ENCODE data around the gene MFNG. TPM values are rescaled to one million over a fixed set of nuclear protein-coding genes. Genes with fewer than 3 reads are reported as not detected.

The MFNG gene
- total and polyA plus RNA-seq, 2 donors (not counting 1 experiment from before 2014, with no cell fraction given), result 95.9 to 125 TPM

DNA sequence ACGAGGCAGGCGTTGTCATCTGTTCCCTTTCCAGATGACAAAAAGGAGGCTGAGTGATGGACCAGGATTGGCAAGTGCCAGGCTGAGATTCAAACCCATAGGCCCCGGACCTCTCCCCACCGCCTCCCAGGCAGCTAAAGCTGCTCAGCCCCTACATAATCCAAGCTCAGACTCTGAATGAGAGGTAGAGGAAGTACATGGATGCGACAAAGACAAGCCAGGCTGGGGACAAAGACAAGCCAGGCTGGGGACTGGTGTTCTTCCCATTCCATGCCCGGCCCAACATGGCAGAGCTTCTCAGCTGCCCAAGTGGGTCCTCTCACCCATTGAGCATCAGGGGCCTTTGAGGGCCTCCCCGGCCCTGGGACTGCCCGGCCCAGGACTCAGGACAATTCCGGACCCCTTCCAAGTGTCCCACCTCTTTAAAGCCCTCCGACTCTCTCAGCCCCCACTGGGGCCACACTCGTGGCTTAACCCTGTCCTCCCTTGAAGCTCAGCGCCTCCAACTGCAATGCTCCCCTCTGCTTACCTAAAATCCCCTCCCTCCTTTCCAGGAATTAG, 4.8 kb downstream of the MFNG start:
- Histone ChIP-seq H3K27me3 (replicated peaks in 1 of 4; ENCODE audit: control extremely low read depth in 1 of 4, control insufficient read depth in 3 of 4, insufficient read depth in 4 of 4, low read length in 3 of 4) (no peaks in the 10 kb centered on the region), H3K4me3 (ENCODE audit: control extremely low read depth in 1 of 5, extremely low read depth in 1 of 5, insufficient read depth in 1 of 5, low read depth in 2 of 5, low read length in 4 of 5) (no peak overlapping the region), H3K27ac (ENCODE audit: low read length in 2 of 2) (no peak overlapping the region), H3K4me2 (replicated peaks; ENCODE audit: low read depth, low read length, poor library complexity, severe bottlenecking) (no peak overlapping the region), H3K36me3 (replicated peaks in 1 of 2; ENCODE audit: control extremely low read depth in 1 of 2, control insufficient read depth in 1 of 2, extremely low read depth in 1 of 2, insufficient read depth in 2 of 2, low read length in 1 of 2) (peaks cover 3 to 57% of the 10 kb centered on the region in 2 experiments), H3K9ac (ENCODE audit: low read length) (no peak overlapping the region), H2AFZ (ENCODE audit: insufficient read depth, low read depth, low read length, poor library complexity, severe bottlenecking) (no peak overlapping the region), H3K79me2 (ENCODE audit: control insufficient read depth, insufficient read depth, low read length) (peaks cover 67% of the 10 kb centered on the region), H4K20me1 (ENCODE audit: control insufficient read depth, insufficient read depth, low read length, poor library complexity, severe bottlenecking) (peaks cover 76% of the 10 kb centered on the region), H3K4me1 (ENCODE audit: control insufficient read depth in 2 of 2, insufficient read depth in 2 of 2, low read length in 2 of 2) (peaks cover 12 to 33% of the 10 kb centered on the region in 2 donors), H3K9me3 (ENCODE audit: control extremely low read depth in 1 of 3, control insufficient read depth in 2 of 3, insufficient read depth in 1 of 3, low read length in 2 of 3) (no peaks in the 10 kb centered on the region)
- ATAC-seq (ENCODE audit: low read depth) (no peak), DNase-seq (no peak)
- Mint-ChIP-seq H3K4me3 (no peak overlapping the region), H3K27ac (no peak overlapping the region), H3K9me3 (ENCODE audit: insufficient read depth) (no peaks in the 10 kb centered on the region), H3K27me3 (no peaks in the 10 kb centered on the region), H3K4me1 (peaks cover 39% of the 10 kb centered on the region)
- WGBS (ENCODE audit: insufficient coverage), result 95% methylated on average over 10 of the region's 12 CpGs
- TF ChIP-seq EZH2 (IDR thresholded peaks at IDR 0.05; ENCODE audit: borderline replicate concordance, insufficient read depth, low read depth, low read length, poor library complexity, severe bottlenecking), result no peak
- TF ChIP-seq, protein P1, sequence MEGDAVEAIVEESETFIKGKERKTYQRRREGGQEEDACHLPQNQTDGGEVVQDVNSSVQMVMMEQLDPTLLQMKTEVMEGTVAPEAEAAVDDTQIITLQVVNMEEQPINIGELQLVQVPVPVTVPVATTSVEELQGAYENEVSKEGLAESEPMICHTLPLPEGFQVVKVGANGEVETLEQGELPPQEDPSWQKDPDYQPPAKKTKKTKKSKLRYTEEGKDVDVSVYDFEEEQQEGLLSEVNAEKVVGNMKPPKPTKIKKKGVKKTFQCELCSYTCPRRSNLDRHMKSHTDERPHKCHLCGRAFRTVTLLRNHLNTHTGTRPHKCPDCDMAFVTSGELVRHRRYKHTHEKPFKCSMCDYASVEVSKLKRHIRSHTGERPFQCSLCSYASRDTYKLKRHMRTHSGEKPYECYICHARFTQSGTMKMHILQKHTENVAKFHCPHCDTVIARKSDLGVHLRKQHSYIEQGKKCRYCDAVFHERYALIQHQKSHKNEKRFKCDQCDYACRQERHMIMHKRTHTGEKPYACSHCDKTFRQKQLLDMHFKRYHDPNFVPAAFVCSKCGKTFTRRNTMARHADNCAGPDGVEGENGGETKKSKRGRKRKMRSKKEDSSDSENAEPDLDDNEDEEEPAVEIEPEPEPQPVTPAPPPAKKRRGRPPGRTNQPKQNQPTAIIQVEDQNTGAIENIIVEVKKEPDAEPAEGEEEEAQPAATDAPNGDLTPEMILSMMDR (IDR thresholded peaks at IDR 0.05), result no peak
- intact Hi-C loops (cut with micrococcal nuclease), result loop anchor here (10.0 kb wide), 1 partner anchor 707 kb away; the partner anchor contains the start of gene IFT27
- POLR2A ChIA-PET, result no interaction called here
- CTCF ChIA-PET, result interaction anchor here (1.3 to 2.0 kb wide), 2 partner anchors 9 to 23 kb away, joined by 3 to 8 read pairs; no protein-coding TSS in a partner anchor

Measured in B cell (primary cell).